Kidney (tissue), 14 donors: ENCODE measurements around the gene PLEKHH1. TPM values are rescaled to one million over a fixed set of nuclear protein-coding genes. Genes with fewer than 3 reads are reported as not detected.

Experiments
- DNase-seq, 5 donors: peaks; one replicate each; pipeline ENCODE4 v3.0.0-alpha.2; 2013 to 2020
- FAIRE-seq: peaks from 2 replicates; lab custom pipeline; 2012; peaks lifted over from hg19 to GRCh38; lab: Jason Lieb, UNC
- H3K27ac ChIP-seq, 2 donors: one replicate each; pipeline ENCODE4 v1.7.0; 2013; ENCODE audit warnings: low read depth in 2 of 2, low read length in 2 of 2, inconsistent platforms in 1 of 2
- H3K27me3 ChIP-seq: one replicate; pipeline ENCODE4 v1.7.1; 2013; ENCODE audit warnings: low read length, inconsistent platforms; ENCODE audit not compliant: control insufficient read depth, insufficient read depth
- H3K36me3 ChIP-seq, 3 donors: one replicate each; pipeline versions ENCODE4 v1.7.0 to v1.7.1; 2013; ENCODE audit warnings: low read length in 3 of 3, control low read depth in 1 of 3, inconsistent platforms in 1 of 3; ENCODE audit not compliant: insufficient read depth in 3 of 3, control insufficient read depth in 2 of 3
- H3K4me1 ChIP-seq, 3 donors: one replicate each; pipeline versions ENCODE4 v1.7.0 to v1.7.1; 2013; ENCODE audit warnings: low read length in 3 of 3, inconsistent platforms in 1 of 3, low read depth in 1 of 3; ENCODE audit not compliant: control insufficient read depth in 2 of 3, insufficient read depth in 2 of 3
- H3K4me3 ChIP-seq, 3 donors: one replicate each; pipeline versions ENCODE4 v1.7.0 to v1.8.1; 2013; ENCODE audit warnings: low read length in 3 of 3, control low read depth in 1 of 3, inconsistent platforms in 1 of 3
- H3K9ac ChIP-seq, 3 donors: one replicate each; pipeline versions ENCODE4 v1.7.0 to v1.7.1; 2013; ENCODE audit warnings: low read length in 3 of 3, control low read depth in 1 of 3, inconsistent platforms in 1 of 3
- H3K9me3 ChIP-seq, 3 donors: one replicate each; pipeline versions ENCODE4 v1.7.0 to v1.7.1; 2013; ENCODE audit warnings: low read length in 3 of 3, control low read depth in 1 of 3, inconsistent platforms in 1 of 3; ENCODE audit not compliant: control insufficient read depth in 2 of 3, insufficient read depth in 1 of 3
- intact Hi-C: fragments of 100-400 bp; cut with DNase I; formaldehyde crosslinking; loops from one replicate; pipeline ENCODE4 v1.11.1; 2022
- polyA plus RNA-seq: library from polyadenylated mRNA; stranded (reverse); fragments of 350-450 nt; fragmentation: Illumina TruSeq; extraction: RNeasy Lipid Tissue Mini Kit (QIAGEN cat#74804); gene quantifications from one replicate; pipeline ENCODE4 v1.2.3, GENCODE V29; 2014; ENCODE audit warnings: low read depth, low replicate concordance; ENCODE audit not compliant: insufficient read depth
- total RNA-seq: library from RNA; stranded (reverse); fragmentation: NEBNext Ultra II Directional; extraction: Animal tissue kit (Norgen Biotek cat#: 25700); gene quantifications from one replicate; pipeline ENCODE4 v1.2.1, GENCODE V29; 2021
- TF ChIP-seq, protein P1 (sequence below): IDR thresholded peaks from 3 replicates; pipeline ENCODE4 v1.5.1; 2012; ENCODE audit warnings: mild to moderate bottlenecking, moderate library complexity, borderline replicate concordance; ENCODE audit not compliant: insufficient read depth; ENCODE audit errors: extremely low read depth
- donor health status: control.
- donor health status: control.
- donor health status: control.
- donor health status: control.
- donor health status: control.
- donor health status: DM: yes; HTN: yes; CAD: no.
- donor health status: Normal renal cell carcinoma (clear cell type).

The PLEKHH1 gene
- total and polyA plus RNA-seq, 2 donors from 2014 or later = 9.1 to 26.2 TPM

DNA sequence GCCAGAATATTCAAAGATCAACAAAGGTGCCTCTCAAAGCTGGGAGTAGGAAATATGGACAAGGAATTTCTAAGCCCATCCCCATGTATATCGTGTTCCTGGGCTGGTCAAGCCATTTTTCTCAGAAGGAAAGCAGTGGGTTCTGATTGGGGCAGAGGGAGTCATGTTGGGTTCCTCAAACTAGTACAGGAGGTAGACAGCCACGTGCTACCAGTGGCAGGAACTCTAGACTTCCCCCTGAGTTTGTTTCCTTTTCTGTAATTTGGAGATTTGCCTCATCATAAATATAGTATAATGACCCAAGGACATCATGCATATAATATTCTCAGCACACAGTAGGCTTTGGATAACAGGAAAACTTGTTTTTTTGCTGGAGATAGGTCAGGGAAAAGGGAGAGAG, 16.4 kb upstream of the PLEKHH1 start:
- Histone ChIP-seq H3K4me3 (no peak overlapping the region), H3K27me3 (no peaks in the 10 kb centered on the region), H3K27ac (no peak overlapping the region), H3K36me3 (no peaks in the 10 kb centered on the region), H3K4me1 (peaks cover 0 to 11% (median 7%) of the 10 kb centered on the region in 3 donors), H3K9me3 (no peaks in the 10 kb centered on the region), H3K9ac (no peak overlapping the region)
- TF ChIP-seq, protein P1, sequence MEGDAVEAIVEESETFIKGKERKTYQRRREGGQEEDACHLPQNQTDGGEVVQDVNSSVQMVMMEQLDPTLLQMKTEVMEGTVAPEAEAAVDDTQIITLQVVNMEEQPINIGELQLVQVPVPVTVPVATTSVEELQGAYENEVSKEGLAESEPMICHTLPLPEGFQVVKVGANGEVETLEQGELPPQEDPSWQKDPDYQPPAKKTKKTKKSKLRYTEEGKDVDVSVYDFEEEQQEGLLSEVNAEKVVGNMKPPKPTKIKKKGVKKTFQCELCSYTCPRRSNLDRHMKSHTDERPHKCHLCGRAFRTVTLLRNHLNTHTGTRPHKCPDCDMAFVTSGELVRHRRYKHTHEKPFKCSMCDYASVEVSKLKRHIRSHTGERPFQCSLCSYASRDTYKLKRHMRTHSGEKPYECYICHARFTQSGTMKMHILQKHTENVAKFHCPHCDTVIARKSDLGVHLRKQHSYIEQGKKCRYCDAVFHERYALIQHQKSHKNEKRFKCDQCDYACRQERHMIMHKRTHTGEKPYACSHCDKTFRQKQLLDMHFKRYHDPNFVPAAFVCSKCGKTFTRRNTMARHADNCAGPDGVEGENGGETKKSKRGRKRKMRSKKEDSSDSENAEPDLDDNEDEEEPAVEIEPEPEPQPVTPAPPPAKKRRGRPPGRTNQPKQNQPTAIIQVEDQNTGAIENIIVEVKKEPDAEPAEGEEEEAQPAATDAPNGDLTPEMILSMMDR = no peak
- DNase-seq (no peak), FAIRE-seq (no peak)
- intact Hi-C loops = no loop called here

DNA sequence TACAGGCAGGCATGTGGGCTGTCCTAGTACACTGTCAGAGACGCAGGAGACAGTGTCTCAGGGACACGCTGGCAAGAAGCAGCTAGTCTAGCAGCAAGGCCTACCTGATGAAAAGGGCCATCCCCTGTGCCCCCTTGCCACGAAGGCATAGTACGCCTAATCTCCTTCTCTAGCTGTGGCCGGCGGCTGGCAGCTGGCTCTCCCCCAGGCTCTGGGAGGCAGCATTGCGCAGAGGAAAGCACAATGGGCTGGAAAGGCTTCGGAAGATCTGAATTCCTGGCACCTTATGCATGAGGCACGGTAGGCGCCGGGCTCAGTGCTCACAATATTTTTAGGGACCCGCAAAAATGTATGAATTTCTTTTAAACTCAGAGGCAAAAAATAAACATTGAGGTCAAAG, 16.0 kb upstream of the PLEKHH1 start:
- Histone ChIP-seq H3K9ac (no peak overlapping the region), H3K27ac (no peak overlapping the region), H3K4me3 (no peak overlapping the region), H3K9me3 (no peaks in the 10 kb centered on the region), H3K36me3 (no peaks in the 10 kb centered on the region), H3K4me1 (peaks cover 0 to 11% (median 7%) of the 10 kb centered on the region in 3 donors), H3K27me3 (no peaks in the 10 kb centered on the region)
- FAIRE-seq (no peak), DNase-seq (peak in 2 of 5 donors; percentile 18 to 25)
- intact Hi-C loops = no loop called here
- TF ChIP-seq, protein P1 = peak; percentile 7

DNA sequence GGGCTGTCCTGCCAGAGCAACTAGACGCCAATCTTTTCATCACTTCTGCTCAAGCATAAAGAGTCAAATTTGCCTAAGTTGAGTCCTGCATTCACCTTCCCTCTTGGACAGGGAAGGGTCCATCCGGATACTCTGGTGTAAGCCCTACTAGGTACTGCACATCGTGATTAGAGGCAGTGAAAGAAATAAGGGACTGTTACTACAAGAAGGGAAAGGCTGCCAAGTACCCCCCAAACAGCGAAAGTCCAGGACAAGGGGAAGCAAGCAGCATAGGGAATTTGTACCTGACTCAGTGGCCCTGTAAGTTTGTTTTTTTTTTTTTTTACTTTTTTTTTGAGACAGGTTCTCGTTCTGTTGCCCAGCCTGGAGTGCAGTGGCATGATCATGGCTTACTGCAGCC, 13.7 kb upstream of the PLEKHH1 start:
- Histone ChIP-seq H3K9ac (no peak overlapping the region), H3K4me3 (no peak overlapping the region), H3K9me3 (no peaks in the 10 kb centered on the region), H3K27ac (no peak overlapping the region), H3K4me1 (peaks cover 0 to 7% (median under 1%) of the 10 kb centered on the region in 3 donors), H3K36me3 (no peaks in the 10 kb centered on the region), H3K27me3 (no peaks in the 10 kb centered on the region)
- intact Hi-C loops = no loop called here
- FAIRE-seq (no peak), DNase-seq (no peak)
- TF ChIP-seq, protein P1 = no peak

DNA sequence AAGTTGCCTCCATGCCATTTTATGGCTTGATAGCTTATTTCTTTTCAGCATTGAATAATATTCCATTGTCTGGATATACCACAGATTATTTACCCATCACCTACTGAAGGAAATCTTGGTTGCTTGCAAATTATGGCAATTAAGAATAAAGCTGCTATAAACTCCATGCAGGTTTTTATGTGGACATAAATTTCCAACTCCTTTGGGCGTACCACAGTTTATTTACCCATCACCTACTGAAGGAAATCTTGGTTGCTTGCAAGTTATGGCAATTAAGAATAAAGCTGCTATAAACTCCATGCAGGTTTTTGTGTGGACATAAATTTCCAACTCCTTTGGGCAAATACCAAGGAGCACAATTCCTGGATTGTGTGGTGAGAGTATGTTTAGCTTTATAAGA, 12.6 kb upstream of the PLEKHH1 start:
- H3K36me3 ChIP-seq = no peaks in the 10 kb centered on the region
- H3K27ac ChIP-seq = no peak overlapping the region
- FAIRE-seq (no peak), DNase-seq (no peak)
- no peak overlapping the region for H3K4me3 ChIP-seq
- intact Hi-C loops = no loop called here
- no peaks in the 10 kb centered on the region for H3K9me3 ChIP-seq
- TF ChIP-seq, protein P1 = no peak
- no peaks in the 10 kb centered on the region for H3K27me3 ChIP-seq
- no peak overlapping the region for H3K9ac ChIP-seq
- H3K4me1 ChIP-seq = peaks cover 0 to 5% (median 0%) of the 10 kb centered on the region in 3 donors
